HG03342 (cell line): Measurements from ENCODE around the gene EVPLL.
"Not testable (repeated sequence)": the region's sequence is repeated elsewhere in the genome, so short reads cannot be mapped to it uniquely, and the experiment has no call there.

Experiments used
- ATAC-seq: cut with Tn5 transposase; IDR thresholded peaks from one replicate; pipeline ENCODE4 v1.9.1; 2021; ENCODE audit warnings: mild to moderate bottlenecking, moderate library complexity; ENCODE audit not compliant: unreplicated experiment

Gene EVPLL

GRCh38 chr17:18422464-18422863 is 44.9 kb downstream of the EVPLL start:
- ATAC-seq, result not testable (repeated sequence)

DNA sequence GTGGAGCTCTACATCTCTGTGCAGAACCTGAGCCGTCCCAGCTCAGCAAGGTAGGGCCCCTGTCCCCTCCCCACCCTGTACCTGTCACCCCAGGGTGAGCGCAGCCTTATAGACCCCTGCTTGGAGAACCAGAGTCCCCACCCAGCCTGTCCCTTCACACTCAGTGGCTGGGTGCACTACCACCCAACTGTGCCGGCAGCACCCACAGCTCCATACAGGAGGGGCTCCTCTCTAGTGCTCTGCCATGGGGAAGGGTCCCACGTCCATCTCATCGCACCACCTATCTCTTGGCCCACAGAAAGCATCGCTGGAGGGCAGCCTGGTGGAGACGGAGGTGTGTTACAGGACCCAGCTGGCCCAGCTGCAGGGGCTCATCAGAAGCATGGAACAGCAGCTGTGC is 45.4 kb downstream of the EVPLL start:
- not testable (repeated sequence) for ATAC-seq

DNA sequence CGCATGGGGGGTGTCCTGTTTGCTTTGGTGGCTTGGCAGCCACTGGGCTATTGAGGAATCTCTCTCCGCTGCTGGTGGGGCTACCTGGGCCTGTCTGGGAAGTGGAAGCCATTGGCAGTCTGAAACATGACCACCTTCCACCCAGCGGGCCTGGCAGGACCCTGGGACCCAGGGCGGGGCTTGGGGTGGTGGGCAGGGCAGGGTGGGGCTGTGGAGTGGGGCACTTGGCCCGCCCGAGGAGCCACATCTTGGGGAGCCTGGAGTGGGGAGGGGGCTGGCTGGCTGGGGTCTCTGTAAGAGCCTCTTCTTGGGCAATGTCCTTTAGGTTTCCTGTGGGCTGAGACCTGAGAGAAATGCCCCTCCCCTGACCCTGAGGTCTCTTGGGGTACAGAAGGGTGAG is 48.0 kb downstream of the EVPLL start:
- ATAC-seq, result not testable (repeated sequence)

DNA sequence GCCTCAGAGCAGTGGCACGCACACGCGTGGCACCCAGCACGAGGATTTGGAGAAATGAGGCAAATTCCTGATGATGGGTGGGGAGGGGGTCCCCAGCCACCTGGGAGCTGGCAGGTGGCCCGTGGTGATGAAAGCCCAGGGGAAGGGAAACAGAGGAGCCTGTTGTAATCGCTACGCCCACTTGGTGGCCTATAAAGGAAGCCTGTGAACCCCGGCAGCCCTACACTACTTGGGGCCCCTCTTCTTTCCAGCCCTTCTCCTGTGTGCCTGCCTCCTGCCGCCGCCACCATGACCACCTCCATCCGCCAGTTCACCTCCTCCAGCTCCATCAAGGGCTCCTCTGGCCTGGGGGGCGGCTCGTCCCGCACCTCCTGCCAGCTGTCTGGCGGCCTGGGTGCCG is 49.1 kb downstream of the EVPLL start:
- ATAC-seq, result not testable (repeated sequence)

- ATAC-seq, result not testable (repeated sequence)
Measured at GRCh38 chr17:18432206-18432605, 54.6 kb downstream of the EVPLL start.
